Activated T-cell treated with anti-CD3 and anti-CD28 coated beads, Interleukin-2, amount 50 U/mL, for 24 hours (primary cell): ENCODE measurements around the gene PRPF19.

Source experiments
- DNase-seq: peaks from one replicate; pipeline ENCODE4 v3.0.0-alpha.2; 2020
- H3K27ac Mint-ChIP-seq: 2 replicates; pipeline ENCODE4 v1.8.0; 2020; ENCODE audit warnings: mild to moderate bottlenecking, mixed read lengths
- H3K27me3 Mint-ChIP-seq: 2 replicates; pipeline ENCODE4 v1.8.0; 2020; ENCODE audit warnings: mixed read lengths
- H3K36me3 Mint-ChIP-seq: 2 replicates; pipeline ENCODE4 v1.8.0; 2020; ENCODE audit warnings: low read depth, mixed read lengths
- H3K4me1 Mint-ChIP-seq: 2 replicates; pipeline ENCODE4 v1.8.0; 2020; ENCODE audit warnings: low read depth, mixed read lengths
- H3K4me3 Mint-ChIP-seq: 2 replicates; pipeline ENCODE4 v1.8.0; 2020; ENCODE audit warnings: mild to moderate bottlenecking, moderate library complexity, mixed read lengths
- H3K9me3 Mint-ChIP-seq: 2 replicates; pipeline ENCODE4 v1.8.0; 2020; ENCODE audit warnings: mixed read lengths

The PRPF19 gene

DNA sequence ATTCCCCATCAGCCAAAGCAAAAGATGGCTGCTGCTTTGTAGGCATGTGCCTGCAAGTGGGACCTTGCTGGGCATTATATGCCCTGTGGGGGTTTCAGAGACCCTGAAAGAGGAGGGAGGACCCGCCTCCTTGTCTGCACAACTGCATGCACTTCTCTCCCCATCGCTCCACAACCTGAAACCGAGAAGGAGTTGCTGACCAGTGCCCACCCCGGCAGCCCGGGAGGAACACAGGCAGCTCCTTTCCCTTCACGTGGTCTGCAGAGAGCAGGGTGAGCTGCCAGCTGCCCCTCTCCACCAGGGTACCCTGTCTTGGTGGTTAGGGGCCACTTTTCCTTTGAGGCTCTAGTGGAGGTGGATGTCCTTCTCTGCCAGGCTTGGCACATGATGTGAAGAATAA, 16.5 kb upstream of the PRPF19 start:
- no peak for DNase-seq
- peaks cover 41% of the 10 kb centered on the region for H3K4me1 Mint-ChIP-seq
- H3K27ac Mint-ChIP-seq, result no peak overlapping the region
- H3K27me3 Mint-ChIP-seq, result peaks cover 21% of the 10 kb centered on the region
- H3K9me3 Mint-ChIP-seq, result no peaks in the 10 kb centered on the region
- H3K36me3 Mint-ChIP-seq, result peaks cover 57% of the 10 kb centered on the region
- H3K4me3 Mint-ChIP-seq, result no peak overlapping the region

- Mint-ChIP-seq H3K9me3 (no peaks in the 10 kb centered on the region), H3K27me3 (peaks cover 21% of the 10 kb centered on the region), H3K27ac (no peak overlapping the region), H3K4me3 (no peak overlapping the region), H3K4me1 (peaks cover 48% of the 10 kb centered on the region), H3K36me3 (peaks cover 66% of the 10 kb centered on the region)
- DNase-seq, result no peak
Observed at GRCh38 chr11:60921777-60922335, 15.5 kb upstream of the PRPF19 start.

DNA sequence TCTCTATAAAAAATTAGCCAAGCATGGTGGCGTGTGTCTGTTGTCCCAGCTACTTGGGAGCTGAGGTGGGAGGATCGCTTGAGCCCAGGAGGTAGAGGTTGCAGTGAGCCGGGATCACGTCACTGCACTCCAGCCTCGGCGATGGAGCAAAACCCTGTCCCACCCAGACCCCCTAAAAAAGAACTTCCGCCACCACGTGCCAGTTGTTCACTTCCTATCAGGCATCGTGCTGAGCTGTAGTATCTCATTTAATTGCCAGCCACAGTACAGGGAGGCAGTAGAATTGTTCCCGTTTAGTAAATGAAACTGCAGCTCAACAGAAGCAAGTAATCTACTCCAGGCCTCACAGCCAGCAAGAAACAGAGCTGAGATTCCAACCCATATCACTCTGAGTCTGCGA, 14.9 kb upstream of the PRPF19 start:
- Mint-ChIP-seq H3K36me3 (peaks cover 72% of the 10 kb centered on the region), H3K27ac (no peak overlapping the region)

GRCh38 chr11:60919956-60920355, 13.6 kb upstream of the PRPF19 start:
- Mint-ChIP-seq H3K9me3 (no peaks in the 10 kb centered on the region), H3K4me1 (peaks cover 54% of the 10 kb centered on the region), H3K36me3 (peaks cover 83% of the 10 kb centered on the region)

More for the DNA sequence above, 14.9 kb upstream of the PRPF19 start:
- no peak for DNase-seq
- H3K9me3 Mint-ChIP-seq, result no peaks in the 10 kb centered on the region
- no peak overlapping the region for H3K4me3 Mint-ChIP-seq
- H3K4me1 Mint-ChIP-seq, result peaks cover 53% of the 10 kb centered on the region
- H3K27me3 Mint-ChIP-seq, result peaks cover 21% of the 10 kb centered on the region

DNA sequence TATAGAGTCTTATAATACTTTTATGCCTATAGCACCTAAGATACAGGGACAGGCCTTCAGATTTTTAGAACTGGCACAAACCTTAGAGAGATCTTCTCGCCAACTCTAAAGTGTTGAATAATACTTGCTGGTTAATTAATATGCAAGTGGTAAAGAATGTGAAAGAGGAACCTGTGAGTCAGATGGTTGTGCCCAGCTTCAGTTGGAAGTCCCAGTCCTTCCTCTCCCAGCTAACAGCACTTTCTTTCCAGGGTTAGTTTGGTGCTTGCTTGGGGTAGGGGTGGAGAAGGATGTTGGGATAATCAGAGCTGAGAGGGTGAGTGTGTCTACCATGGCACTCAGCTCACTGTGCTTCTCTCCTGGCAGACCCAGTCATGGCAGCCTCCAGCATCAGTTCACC, 12.9 kb upstream of the PRPF19 start:
- Mint-ChIP-seq H3K27ac (no peak overlapping the region), H3K9me3 (no peaks in the 10 kb centered on the region), H3K4me1 (peaks cover 53% of the 10 kb centered on the region), H3K27me3 (peaks cover 6% of the 10 kb centered on the region), H3K4me3 (no peak overlapping the region), H3K36me3 (peaks cover 85% of the 10 kb centered on the region)
- DNase-seq, result no peak

More at GRCh38 chr11:60919956-60920355, 13.6 kb upstream of the PRPF19 start:
- no peak for DNase-seq
- peaks cover 9% of the 10 kb centered on the region for H3K27me3 Mint-ChIP-seq
- H3K4me3 Mint-ChIP-seq, result no peak overlapping the region
- no peak overlapping the region for H3K27ac Mint-ChIP-seq

- no peaks in the 10 kb centered on the region for H3K9me3 Mint-ChIP-seq
- no peak overlapping the region for H3K4me3 Mint-ChIP-seq
- peaks cover 88% of the 10 kb centered on the region for H3K36me3 Mint-ChIP-seq
- H3K4me1 Mint-ChIP-seq, result peaks cover 52% of the 10 kb centered on the region
- no peak for DNase-seq
- H3K27me3 Mint-ChIP-seq, result peaks cover 4% of the 10 kb centered on the region
- H3K27ac Mint-ChIP-seq, result no peak overlapping the region
Observed at GRCh38 chr11:60918939-60919265, 12.5 kb upstream of the PRPF19 start.

DNA sequence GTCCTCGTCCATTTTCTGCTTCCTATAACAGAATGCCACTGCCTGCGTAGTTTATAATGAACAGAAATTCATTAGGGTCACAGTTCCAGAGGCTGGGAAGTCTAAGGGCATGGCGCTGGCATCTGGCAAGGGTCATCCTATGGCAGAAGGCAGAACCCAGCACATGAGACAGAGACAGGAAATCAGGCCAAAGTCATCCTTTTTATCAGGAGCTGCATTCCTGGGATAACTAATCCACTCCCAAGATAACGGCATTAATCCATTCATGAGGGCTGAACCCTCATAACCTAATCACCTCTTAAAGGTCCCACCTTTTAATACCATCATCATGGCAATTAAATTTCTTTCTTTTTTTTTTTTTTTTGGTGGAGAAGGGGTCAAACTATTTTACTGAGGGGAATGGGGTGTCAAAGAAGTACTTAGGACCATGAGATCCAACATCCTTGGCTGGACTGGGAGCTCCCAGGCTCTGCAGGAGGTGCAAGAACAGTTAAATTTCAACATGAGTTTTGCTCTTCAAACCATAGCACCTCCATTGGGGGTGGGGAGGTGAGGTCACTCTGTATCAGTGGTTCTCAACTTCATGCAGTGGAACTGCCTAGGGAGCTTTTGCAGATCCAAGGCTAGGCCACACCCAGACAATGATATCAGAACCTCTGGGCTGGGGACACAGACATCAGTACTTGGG, 12.0 kb upstream of the PRPF19 start:
- Mint-ChIP-seq H3K4me1 (peaks cover 54% of the 10 kb centered on the region), H3K27ac (no peak overlapping the region), H3K9me3 (no peaks in the 10 kb centered on the region), H3K27me3 (peaks cover 2% of the 10 kb centered on the region), H3K4me3 (no peak overlapping the region), H3K36me3 (peaks cover 84% of the 10 kb centered on the region)
- DNase-seq, result peak; percentile 19

DNA sequence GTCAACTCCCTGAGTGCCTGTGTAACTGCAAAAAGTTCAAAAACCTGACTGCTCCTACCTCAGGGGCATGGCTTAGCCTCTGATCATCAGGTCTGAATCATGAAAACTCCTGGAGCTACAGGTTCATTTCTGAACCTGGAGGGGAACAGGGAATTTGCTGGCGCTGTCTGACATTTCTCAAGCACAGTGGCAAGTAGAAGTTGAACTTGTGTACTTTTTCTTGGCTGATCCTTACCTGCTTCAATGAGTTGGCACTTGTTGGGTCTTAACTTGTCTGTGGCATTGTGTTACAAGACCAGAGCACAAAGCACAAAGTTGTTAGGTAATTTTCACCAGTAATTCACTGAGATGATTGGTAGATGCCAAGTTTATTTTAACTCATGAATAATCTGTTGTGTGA, 10.9 kb upstream of the PRPF19 start:
- H3K4me3 Mint-ChIP-seq, result no peak overlapping the region
- peaks cover 63% of the 10 kb centered on the region for H3K4me1 Mint-ChIP-seq
- DNase-seq, result no peak
- H3K9me3 Mint-ChIP-seq, result no peaks in the 10 kb centered on the region
- no peaks in the 10 kb centered on the region for H3K27me3 Mint-ChIP-seq
- H3K27ac Mint-ChIP-seq, result no peak overlapping the region
- peaks cover 73% of the 10 kb centered on the region for H3K36me3 Mint-ChIP-seq

DNA sequence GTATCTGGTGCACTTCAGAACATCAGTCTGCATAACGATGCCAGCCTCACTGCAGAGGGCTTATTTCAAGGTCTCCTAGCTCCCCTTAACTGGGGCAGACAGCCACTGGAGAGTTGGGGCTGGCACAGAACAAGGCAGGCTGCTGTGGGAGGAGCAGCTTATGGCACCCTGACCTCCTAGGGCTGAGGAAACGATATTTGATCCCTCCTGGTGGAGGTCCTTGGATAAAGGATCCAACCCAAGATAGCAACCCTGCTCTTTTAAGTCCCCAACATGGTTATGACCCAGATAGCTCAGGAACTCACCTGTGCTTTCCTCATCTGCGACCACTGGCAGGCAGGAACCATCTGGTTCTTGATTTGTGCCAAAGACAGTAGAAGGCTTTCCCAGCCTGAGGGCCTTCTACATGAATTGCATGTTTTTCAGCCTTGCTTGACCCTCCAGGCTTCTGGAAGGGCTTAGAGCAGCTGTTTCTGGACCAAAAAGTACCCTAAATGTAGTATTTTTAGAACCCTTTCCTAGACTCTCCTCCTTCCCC, 10.4 kb upstream of the PRPF19 start:
- H3K27me3 Mint-ChIP-seq, result no peaks in the 10 kb centered on the region
- peak overlapping the region; percentile 18 for H3K4me3 Mint-ChIP-seq
- H3K9me3 Mint-ChIP-seq, result no peaks in the 10 kb centered on the region
- peaks cover 69% of the 10 kb centered on the region for H3K4me1 Mint-ChIP-seq
- DNase-seq, result no peak
- H3K27ac Mint-ChIP-seq, result no peak overlapping the region
- H3K36me3 Mint-ChIP-seq, result peaks cover 68% of the 10 kb centered on the region

DNA sequence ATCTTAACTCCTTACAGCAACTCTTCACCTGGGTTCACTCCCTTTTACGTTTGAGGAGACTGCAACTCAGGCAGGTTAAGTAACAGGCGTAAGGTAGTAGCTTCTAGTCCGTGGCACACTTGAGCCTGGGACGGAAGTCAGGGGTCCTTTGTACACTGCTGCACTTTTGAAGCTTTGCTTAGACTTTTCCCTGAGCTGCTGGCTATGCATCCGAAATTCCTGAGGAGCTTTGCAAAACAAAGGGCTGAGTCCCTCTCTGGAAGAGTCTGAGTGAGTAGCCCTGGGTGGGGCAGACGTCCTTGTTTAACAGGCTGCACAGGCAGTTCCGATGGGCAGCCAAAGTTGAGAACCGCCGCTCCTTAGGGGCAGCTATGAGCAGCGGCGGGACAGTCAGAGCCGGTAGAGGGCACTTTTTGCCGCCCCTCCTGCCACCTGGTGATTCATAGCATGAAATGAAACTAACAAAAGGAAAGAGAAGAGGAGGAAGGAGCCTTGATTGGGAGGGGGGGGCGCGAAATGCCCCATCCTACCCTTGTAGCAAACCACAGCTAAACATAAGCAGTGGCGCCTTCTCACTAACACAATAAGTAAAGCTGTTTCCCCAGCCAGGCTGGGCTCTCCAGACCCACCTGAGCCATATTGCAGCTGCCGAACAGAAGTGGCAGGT, 9.0 kb upstream of the PRPF19 start:
- H3K4me1 Mint-ChIP-seq, result peaks cover 81% of the 10 kb centered on the region
- H3K27ac Mint-ChIP-seq, result peak overlapping the region; percentile 92

DNA sequence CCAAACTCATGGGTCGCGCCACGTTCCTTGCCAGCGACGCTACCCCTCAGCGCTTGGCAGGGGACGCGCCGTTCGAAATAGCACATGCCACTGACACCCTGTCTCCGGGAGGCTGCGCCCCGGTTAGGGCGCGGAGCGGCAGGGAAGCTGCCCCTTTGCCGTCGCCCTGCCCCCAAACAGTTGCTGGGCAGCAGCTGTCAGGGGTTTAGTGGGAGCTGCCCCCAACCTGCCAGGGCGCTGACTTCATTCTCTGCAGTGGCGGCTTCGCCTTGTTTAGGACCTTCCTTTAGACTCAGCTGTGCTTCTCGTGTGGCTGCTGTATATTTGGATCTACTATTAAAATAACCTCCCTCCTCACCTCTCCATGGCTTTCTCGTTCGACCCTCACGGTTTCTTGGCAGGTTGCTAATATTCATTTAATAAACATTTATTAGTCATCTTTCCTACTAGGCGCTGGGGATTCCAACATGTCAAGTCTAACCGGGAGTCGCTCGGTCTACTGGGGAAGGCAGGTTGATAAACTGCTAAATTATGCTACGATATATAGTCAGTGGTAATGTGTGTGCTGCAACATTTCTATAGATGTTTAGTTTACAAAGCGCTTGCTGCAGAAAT, 8.4 kb upstream of the PRPF19 start:
- H3K36me3 Mint-ChIP-seq, result peaks cover 48% of the 10 kb centered on the region
- peak; percentile 70 for DNase-seq
- no peaks in the 10 kb centered on the region for H3K27me3 Mint-ChIP-seq
- no peaks in the 10 kb centered on the region for H3K9me3 Mint-ChIP-seq
- peaks cover 82% of the 10 kb centered on the region for H3K4me1 Mint-ChIP-seq
- H3K27ac Mint-ChIP-seq, result peak overlapping the region; percentile 92
- H3K4me3 Mint-ChIP-seq, result peak overlapping the region; percentile 94

More for the DNA sequence above, 9.0 kb upstream of the PRPF19 start:
- DNase-seq, result peak; percentile 80
- H3K36me3 Mint-ChIP-seq, result peaks cover 54% of the 10 kb centered on the region
- no peaks in the 10 kb centered on the region for H3K27me3 Mint-ChIP-seq
- H3K4me3 Mint-ChIP-seq, result peak overlapping the region; percentile 94
- no peaks in the 10 kb centered on the region for H3K9me3 Mint-ChIP-seq

DNA sequence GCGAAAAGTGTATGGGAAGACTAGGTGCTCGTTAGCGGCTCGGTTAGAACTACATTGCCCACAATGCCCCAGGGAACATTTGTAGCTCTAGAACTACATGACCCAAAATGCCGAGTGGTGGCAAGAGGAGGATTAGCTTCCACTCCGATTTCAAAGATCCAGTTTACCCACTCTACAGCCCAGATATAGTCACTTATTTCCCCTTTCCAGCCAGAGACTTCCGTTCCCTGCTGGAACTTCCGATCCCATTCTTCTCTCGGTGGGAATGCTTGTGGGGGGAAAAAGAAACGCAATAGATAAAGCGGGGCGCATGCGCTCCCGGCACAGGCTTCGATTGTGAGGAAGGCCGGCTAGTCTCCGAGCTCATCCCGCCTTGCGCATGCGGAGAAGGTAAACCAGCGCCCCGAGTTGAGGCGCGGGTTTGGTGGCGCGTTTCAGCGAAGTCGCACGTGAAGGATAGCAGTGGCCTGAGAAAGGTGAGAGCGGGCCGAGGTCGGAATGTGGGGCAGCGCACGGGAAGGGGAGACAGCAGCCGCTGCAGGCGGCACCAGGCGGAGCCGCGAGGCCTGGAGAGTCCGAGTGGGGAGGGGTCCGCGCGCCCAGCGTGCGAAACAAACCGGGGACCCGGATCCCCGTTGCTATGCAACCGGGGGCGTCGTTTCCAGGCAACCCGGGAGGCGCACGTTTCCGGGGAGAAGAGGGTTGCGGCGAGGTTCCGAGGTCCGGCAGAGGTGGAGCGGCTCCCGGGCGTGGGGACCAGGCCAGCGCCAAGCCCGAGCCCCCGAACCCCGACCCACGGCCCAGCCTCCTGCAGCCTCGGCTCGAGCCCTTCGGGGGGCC, 7.6 kb upstream of the PRPF19 start, which contains the start of gene TMEM109:
TSS of gene TMEM109 (plus strand) at position 366 of the 840 bp plus-strand sequence. CDS start 5,536 bp downstream, outside the sequence.
- H3K4me3 Mint-ChIP-seq, result peak within 1 kb of the TSS; percentile 94
- H3K36me3 Mint-ChIP-seq, result peaks cover 41% of the 10 kb centered on the region
- peaks cover 74% of the 10 kb centered on the region for H3K4me1 Mint-ChIP-seq
- no peaks in the 10 kb centered on the region for H3K27me3 Mint-ChIP-seq
- DNase-seq, result peak; percentile 91
- H3K9me3 Mint-ChIP-seq, result no peaks in the 10 kb centered on the region
- peak within 1 kb of the TSS; percentile 99 for H3K27ac Mint-ChIP-seq

DNA sequence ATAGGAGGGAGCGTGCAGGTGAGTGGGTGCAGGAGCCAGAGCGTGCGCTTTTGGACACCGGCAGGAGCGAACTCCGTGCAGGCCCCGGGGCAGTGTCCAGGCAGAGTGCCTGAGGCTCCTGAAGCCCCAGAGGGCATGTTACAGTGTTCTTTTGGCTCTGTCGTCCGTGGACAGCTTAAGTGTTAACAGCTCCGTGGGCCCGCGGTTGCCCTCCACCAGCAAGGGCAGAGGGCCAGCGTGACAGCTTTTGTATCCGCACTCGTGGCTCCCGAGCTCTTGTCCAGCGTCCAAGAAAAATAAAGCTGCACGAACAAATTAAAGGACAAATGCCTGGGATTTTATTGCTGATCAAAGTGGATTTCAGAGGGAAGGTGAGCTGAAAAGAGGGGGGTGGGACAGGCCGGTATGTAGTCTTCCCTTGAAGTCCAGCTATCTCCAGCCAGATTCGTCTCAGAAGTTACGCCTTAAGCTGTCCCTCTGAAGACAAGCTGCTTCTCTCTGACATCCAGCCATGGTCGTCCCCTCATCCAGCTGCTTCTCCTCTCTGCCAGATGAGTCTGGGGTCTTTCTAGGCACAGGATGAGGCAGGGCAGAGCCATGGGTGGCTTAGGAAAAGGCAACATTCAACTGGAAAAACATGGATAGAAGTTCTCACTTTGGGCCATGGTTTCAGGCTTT, 6.6 kb upstream of the PRPF19 start:
- H3K4me1 Mint-ChIP-seq, result peaks cover 64% of the 10 kb centered on the region
- H3K9me3 Mint-ChIP-seq, result no peaks in the 10 kb centered on the region
- peak; percentile 34 for DNase-seq
- peak overlapping the region; percentile 99 for H3K27ac Mint-ChIP-seq
- peak overlapping the region; percentile 94 for H3K4me3 Mint-ChIP-seq
- H3K27me3 Mint-ChIP-seq, result no peaks in the 10 kb centered on the region
- peaks cover 32% of the 10 kb centered on the region for H3K36me3 Mint-ChIP-seq
